GM12891 (cell line): ENCODE data around the gene DCUN1D1.
A peak's percentile ranks its signal among the peaks of the same experiment; 100 is the strongest.

Experiments used
- DNase-seq: peaks from one replicate; pipeline ENCODE4 v3.0.0; 2011; ENCODE audit warnings: low spot score; ENCODE audit not compliant: insufficient read length
- FAIRE-seq: peaks from 2 replicates; lab custom pipeline; 2011; peaks lifted over from hg19 to GRCh38; lab: Jason Lieb, UNC
- PAX5 ChIP-seq: IDR thresholded peaks from 2 replicates; pipeline ENCODE4 v1.6.1; 2011; ENCODE audit warnings: low read length, moderate library complexity, mild to moderate bottlenecking; ENCODE audit not compliant: insufficient read depth, severe bottlenecking
- POLR2A ChIP-seq: IDR thresholded peaks from 2 replicates; pipeline ENCODE4 v1.6.1; 2011; ENCODE audit warnings: low read depth, low read length, control low read depth
- POLR2AphosphoS5 ChIP-seq: IDR thresholded peaks from 2 replicates; pipeline ENCODE4 v1.6.1; 2011; ENCODE audit warnings: low read depth, low read length, control low read depth
- POU2F2 ChIP-seq: IDR thresholded peaks from 2 replicates; pipeline ENCODE4 v1.6.1; 2011; ENCODE audit warnings: low read depth, mild to moderate bottlenecking, control low read depth, low read length, moderate library complexity
- SPI1 ChIP-seq: IDR thresholded peaks from 2 replicates; pipeline ENCODE4 v1.6.1; 2011; ENCODE audit warnings: low read depth, low read length, control low read depth
- TAF1 ChIP-seq: IDR thresholded peaks from 2 replicates; pipeline ENCODE4 v1.6.1; 2011; ENCODE audit warnings: low read depth, low read length, control low read depth

The DCUN1D1 gene

DNA sequence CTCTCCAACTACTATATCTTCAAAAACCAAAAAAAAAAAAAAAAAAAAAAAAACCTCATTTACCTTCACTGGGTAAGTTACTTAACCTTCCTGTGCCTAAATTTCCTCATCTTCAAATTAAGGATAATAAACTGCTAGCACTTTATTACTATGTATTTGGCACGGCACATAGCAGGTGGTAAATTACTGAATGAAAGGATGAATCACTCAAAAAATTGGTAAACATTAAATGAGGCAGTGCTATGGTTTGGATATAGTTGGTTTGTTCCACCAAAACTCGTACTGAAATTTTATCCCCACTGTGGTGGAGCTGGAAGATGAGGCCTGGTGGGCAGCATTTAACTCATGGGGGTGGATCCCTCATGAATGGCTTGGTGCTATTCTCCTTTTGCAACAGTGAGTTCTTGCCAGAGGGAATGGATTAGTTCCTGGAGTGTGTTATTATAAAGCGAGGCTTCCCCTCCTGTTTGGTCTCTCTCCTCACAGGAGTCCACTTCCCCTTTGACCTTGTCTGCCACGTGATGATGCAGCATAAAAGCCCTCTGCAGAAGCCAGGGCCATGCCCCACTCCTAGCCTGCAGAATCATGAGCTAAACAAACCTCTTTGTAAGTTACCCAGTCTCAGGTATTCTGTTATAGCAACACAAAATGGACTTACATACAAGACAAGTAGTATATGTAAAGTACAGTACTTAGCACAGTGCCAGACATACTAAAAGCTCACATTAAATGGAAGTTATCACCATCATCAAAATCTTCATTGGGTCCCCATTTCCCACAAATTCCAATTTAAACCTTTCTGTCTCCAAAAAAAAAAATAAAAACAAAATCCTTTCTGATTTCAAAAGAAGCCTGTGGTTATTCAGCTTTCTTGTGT lies 20.6 kb downstream of the DCUN1D1 start:
- DNase-seq: no peak
- no peak for FAIRE-seq
- no peak for TF ChIP-seq PAX5
- no peak for TF ChIP-seq POLR2AphosphoS5
- TF ChIP-seq SPI1: no peak
- TF ChIP-seq POU2F2: no peak
- no peak for TF ChIP-seq POLR2A
- TF ChIP-seq TAF1: no peak

GRCh38 chr3:182957676-182958266 lies 22.6 kb downstream of the DCUN1D1 start:
- TF ChIP-seq POU2F2: no peak
- TF ChIP-seq SPI1: no peak
- TF ChIP-seq POLR2A: no peak
- no peak for TF ChIP-seq TAF1
- TF ChIP-seq POLR2AphosphoS5: no peak
- TF ChIP-seq PAX5: no peak
- DNase-seq: no peak
- no peak for FAIRE-seq

DNA sequence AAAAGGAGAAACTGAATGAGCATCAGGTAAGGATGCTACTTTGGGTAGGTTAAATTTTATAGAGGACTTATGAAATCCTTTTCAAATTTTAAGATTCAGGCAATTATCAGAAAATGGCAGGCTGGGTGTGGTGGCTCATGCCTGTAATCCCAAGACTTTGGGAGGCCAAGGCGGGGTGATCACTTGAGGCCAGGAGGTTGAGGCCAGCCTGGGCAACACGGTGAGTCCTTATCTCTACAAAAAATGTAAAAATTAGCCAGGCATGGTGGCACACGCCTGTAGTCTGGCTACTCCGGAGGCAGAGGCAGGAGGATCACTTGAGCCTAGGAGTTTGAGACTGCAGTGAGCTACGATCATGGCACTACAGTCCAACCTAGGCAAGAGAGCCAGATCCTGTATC lies 23.1 kb downstream of the DCUN1D1 start:
- DNase-seq: no peak
- no peak for TF ChIP-seq PAX5
- TF ChIP-seq TAF1: no peak
- TF ChIP-seq POU2F2: no peak
- no peak for TF ChIP-seq POLR2AphosphoS5
- no peak for TF ChIP-seq SPI1
- FAIRE-seq: no peak

- DNase-seq (no peak), FAIRE-seq (no peak)
- TF ChIP-seq PAX5: no peak
- no peak for TF ChIP-seq POLR2AphosphoS5
- no peak for TF ChIP-seq POLR2A
- peak; percentile 74 for TF ChIP-seq SPI1
- no peak for TF ChIP-seq TAF1
- no peak for TF ChIP-seq POU2F2
Observed at GRCh38 chr3:182954553-182955235, 25.6 kb downstream of the DCUN1D1 start.

DNA sequence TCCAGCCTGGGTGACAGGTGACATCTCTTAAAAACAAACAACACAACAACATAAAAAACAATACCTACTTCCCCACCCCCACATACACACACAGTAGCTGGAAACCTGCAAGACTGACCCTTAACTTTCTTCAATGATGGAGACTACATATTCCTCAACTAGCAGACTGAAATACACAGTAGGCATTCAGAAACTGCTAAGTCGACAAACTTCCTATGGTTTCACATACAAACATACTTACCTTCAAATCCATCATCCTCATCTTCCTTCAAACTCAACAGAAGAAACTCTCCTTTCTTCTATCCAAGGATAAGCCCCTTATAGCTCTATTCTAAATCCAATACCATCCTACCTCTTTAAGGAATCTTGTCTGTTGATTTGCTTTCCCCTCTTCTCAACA lies 30.6 kb downstream of the DCUN1D1 start:
- FAIRE-seq (no peak), DNase-seq (no peak)
- TF ChIP-seq POLR2AphosphoS5 (no peak), PAX5 (no peak), POU2F2 (no peak), TAF1 (no peak), POLR2A (no peak), SPI1 (no peak)

GRCh38 chr3:182948305-182948704 lies 32.0 kb downstream of the DCUN1D1 start:
- TF ChIP-seq SPI1: no peak
- no peak for FAIRE-seq
- DNase-seq: no peak

DNA sequence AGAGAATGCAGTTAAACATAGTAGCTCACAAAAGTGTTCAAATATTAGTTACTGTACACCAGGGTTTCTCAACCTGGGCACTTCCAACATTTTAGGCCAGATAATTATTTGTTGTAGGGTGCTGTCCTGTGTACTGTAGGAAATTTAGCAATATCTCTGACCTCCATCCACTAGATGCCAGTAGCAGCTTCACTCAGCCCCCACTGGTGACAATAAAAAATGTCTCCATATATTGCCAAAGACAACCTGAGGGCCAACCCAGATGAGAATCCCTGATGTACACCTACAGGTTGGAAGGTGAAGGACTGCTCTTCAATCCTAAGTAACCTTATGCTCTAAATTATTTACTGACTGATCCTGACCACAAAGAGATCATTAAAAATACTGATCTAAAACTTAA lies 32.5 kb downstream of the DCUN1D1 start:
- no peak for TF ChIP-seq POU2F2
- TF ChIP-seq POLR2AphosphoS5: no peak
- TF ChIP-seq PAX5: no peak
- TF ChIP-seq POLR2A: no peak
- no peak for TF ChIP-seq SPI1
- DNase-seq (no peak), FAIRE-seq (no peak)

DNA sequence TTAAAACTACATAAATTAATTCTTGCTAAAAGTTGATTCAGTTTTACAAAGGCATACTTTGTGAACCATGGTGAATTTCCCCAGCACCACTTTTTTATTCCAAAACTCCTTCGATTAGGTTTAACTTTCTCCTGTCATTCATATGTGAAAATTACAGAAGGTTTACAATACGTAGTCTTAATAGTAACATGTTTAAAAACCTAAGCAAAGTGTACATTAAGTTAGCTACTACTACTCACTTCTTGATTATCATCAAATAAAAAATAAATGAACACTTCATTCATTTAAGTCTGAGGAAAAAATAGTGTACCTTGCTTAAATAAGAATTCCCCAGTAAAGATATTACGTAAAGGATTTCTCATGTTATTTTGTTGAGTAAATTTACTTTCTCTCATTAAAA lies 38.6 kb downstream of the DCUN1D1 start:
- TF ChIP-seq TAF1 (no peak), POLR2A (no peak), PAX5 (no peak), POLR2AphosphoS5 (no peak), SPI1 (no peak), POU2F2 (no peak)

DNA sequence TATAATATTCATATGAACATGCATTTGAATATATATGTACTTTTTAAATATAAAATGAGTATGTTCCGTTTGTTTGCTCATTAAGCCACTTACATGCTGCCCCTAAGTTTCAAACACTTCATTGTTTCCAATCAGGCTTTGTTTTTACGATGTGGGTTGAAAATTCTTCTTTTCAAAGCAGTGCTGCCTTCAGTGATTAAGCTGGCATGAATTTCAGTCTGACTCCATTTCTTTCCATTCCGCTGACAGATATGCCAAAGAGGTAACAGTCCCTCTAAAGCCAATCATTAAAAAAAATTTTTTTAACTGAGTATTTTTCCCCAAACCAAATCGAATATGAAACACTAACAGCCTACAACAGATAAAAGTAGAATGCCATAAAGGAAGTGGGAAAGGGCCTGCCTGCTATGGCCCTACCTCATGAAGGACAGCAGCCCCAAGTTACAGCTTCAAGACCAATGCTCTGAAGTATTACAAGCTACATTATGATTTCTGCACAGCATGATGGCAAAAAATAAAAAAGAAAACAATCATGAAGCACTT lies 40.0 kb downstream of the DCUN1D1 start:
- FAIRE-seq: no peak
- DNase-seq: no peak
- TF ChIP-seq POLR2A: no peak
- TF ChIP-seq POU2F2: no peak
- TF ChIP-seq SPI1: no peak
- TF ChIP-seq TAF1: no peak
- no peak for TF ChIP-seq PAX5
- TF ChIP-seq POLR2AphosphoS5: no peak

More for the DNA sequence above, 38.6 kb downstream of the DCUN1D1 start:
- DNase-seq: no peak
- FAIRE-seq: no peak
